ENCODE results near the gene SRSF6. TPM values are rescaled to one million over a fixed set of nuclear protein-coding genes. Genes with fewer than 3 reads are reported as not detected.

Gene SRSF6
- polyA plus RNA-seq, 2 of the 4 experiments (the other 2 are of a cell fraction), result 99.3 to 145 TPM

DNA sequence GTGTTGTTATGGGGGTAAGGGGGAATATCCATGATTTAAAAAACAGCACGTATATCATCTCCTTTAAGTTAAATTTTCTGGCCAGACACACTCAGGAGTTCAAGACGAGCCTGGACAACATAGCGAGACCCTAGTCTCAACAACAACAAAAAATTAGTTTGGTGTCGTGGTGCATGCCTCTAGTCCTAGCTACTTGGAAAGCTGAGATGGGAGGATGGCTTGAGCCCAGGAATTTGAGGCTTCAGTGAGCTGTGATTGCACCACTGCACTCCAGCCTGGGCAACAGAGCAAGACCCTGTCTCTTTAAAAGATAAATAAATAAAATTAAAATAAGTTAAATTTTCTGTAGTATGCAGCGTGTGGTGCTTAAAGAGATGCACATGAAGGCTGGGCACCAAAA is 31.5 kb upstream of the SRSF6 start:
- WGBS (ENCODE audit: missing lambda C conversion rate), result 9% methylated on average over 5 of the region's 5 CpGs
- CTCF ChIA-PET, result interaction anchor here (0.6 kb wide), 1 partner anchor 86 kb away, joined by 3 read pairs; no protein-coding TSS in a partner anchor

DNA sequence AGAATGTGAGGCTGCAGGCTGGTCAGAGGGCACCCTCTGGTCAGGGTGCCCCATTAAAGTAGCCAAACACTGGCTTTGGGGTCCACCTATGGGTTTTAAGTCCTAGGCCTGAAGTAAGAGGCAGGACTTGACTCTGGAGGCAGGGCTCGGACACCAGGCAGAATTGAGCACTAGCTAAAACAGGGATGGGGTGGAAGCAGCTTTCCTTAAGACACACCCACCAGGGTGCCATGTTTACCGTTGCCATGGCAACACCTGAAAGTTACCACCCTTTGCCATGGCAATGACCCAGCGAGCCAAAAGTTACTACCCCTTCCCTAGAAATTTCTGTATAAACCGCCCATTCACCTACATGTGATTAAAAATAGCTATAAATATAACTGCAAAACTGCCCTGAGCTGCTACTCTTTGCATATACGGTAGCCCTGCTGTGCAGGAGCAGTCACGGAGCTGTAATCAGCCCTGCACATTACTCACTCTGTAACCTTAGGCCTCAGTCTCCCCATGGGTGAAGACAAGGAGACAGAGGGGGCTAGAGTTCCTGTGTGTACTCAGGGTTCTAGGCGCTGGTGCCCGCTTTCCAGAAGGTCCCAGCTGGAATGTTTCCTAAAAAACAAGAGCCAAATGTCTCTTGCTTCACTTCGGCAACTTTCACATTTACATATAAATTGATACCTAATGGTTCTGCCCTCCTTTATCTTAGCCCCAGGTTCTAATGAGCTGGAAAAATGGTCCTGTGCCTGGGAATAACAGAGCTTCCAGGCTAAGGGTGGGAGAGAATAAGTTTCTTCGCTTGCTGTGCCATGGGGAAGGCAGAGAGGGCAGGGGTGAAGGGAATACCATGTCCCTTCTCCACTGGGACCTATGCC is 27.2 kb upstream of the SRSF6 start:
- FAIRE-seq (no peak), DNase-seq (ENCODE audit: low read depth in 1 of 2, low spot score in 1 of 2) (no peak), ATAC-seq (no peak)
- 41% methylated on average over 10 of the region's 10 CpGs for WGBS (ENCODE audit: missing lambda C conversion rate)
- Histone ChIP-seq H3K4me2 (no peak overlapping the region), H3K9me3 (no peaks in the 10 kb centered on the region), H3K4me1 (no peaks in the 10 kb centered on the region), H3K27ac (no peak overlapping the region), H3K4me3 (no peak overlapping the region)
- no peak for TF ChIP-seq ZC3H11A (IDR thresholded peaks at IDR 0.05)
- no peak for TF ChIP-seq TP53 (CRISPR knock-in tag; IDR thresholded peaks at IDR 0.05)
- TF ChIP-seq ZFP36 (IDR thresholded peaks at IDR 0.05; ENCODE audit: borderline replicate concordance, partially characterized antibody), result no peak
- no peak for TF ChIP-seq BHLHE40 (IDR thresholded peaks at IDR 0.05; ENCODE audit: low read depth, low read length)
- TF ChIP-seq MAZ (IDR thresholded peaks at IDR 0.05; ENCODE audit: borderline replicate concordance, low read depth, low read length), result no peak
- no peak for TF ChIP-seq MAFK (IDR thresholded peaks at IDR 0.05; ENCODE audit: partially characterized antibody)
- no peak for TF ChIP-seq RARB (CRISPR knock-in tag; IDR thresholded peaks at IDR 0.05)
- no peak for TF ChIP-seq SMC3 (IDR thresholded peaks at IDR 0.05)
- no peak for TF ChIP-seq POLR2A (IDR thresholded peaks at IDR 0.05; ENCODE audit: low read length)
- TF ChIP-seq, protein P1, sequence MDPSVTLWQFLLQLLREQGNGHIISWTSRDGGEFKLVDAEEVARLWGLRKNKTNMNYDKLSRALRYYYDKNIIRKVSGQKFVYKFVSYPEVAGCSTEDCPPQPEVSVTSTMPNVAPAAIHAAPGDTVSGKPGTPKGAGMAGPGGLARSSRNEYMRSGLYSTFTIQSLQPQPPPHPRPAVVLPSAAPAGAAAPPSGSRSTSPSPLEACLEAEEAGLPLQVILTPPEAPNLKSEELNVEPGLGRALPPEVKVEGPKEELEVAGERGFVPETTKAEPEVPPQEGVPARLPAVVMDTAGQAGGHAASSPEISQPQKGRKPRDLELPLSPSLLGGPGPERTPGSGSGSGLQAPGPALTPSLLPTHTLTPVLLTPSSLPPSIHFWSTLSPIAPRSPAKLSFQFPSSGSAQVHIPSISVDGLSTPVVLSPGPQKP (IDR thresholded peaks at IDR 0.05; ENCODE audit: low read depth, low read length), result no peak
- no peak for TF ChIP-seq HOXB13 (CRISPR knock-in tag; IDR thresholded peaks at IDR 0.05; ENCODE audit: low read depth)
- TF ChIP-seq, protein P2, sequence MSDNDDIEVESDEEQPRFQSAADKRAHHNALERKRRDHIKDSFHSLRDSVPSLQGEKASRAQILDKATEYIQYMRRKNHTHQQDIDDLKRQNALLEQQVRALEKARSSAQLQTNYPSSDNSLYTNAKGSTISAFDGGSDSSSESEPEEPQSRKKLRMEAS (IDR thresholded peaks at IDR 0.05), result no peak
- TF ChIP-seq, protein P3, sequence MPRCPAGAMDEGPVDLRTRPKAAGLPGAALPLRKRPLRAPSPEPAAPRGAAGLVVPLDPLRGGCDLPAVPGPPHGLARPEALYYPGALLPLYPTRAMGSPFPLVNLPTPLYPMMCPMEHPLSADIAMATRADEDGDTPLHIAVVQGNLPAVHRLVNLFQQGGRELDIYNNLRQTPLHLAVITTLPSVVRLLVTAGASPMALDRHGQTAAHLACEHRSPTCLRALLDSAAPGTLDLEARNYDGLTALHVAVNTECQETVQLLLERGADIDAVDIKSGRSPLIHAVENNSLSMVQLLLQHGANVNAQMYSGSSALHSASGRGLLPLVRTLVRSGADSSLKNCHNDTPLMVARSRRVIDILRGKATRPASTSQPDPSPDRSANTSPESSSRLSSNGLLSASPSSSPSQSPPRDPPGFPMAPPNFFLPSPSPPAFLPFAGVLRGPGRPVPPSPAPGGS (IDR thresholded peaks at IDR 0.05), result no peak
- TF ChIP-seq ZNF302 (CRISPR knock-in tag; IDR thresholded peaks at IDR 0.05), result no peak
- TF ChIP-seq, protein P4, sequence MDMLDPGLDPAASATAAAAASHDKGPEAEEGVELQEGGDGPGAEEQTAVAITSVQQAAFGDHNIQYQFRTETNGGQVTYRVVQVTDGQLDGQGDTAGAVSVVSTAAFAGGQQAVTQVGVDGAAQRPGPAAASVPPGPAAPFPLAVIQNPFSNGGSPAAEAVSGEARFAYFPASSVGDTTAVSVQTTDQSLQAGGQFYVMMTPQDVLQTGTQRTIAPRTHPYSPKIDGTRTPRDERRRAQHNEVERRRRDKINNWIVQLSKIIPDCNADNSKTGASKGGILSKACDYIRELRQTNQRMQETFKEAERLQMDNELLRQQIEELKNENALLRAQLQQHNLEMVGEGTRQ (IDR thresholded peaks at IDR 0.05), result no peak
- TF ChIP-seq GATA3 (IDR thresholded peaks at IDR 0.05; ENCODE audit: borderline replicate concordance), result no peak
- TF ChIP-seq, protein P5, sequence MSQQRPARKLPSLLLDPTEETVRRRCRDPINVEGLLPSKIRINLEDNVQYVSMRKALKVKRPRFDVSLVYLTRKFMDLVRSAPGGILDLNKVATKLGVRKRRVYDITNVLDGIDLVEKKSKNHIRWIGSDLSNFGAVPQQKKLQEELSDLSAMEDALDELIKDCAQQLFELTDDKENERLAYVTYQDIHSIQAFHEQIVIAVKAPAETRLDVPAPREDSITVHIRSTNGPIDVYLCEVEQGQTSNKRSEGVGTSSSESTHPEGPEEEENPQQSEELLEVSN (IDR thresholded peaks at IDR 0.05; ENCODE audit: borderline replicate concordance, low read depth), result no peak
- TF ChIP-seq SREBF2 (IDR thresholded peaks at IDR 0.05), result no peak
- ChIA-PET POLR2A (no interaction called here), CTCF (interaction anchor here (1.1 to 1.2 kb wide), 2 partner anchors 243 to 661 kb away, joined by 3 to 4 read pairs; no protein-coding TSS in a partner anchor)

More for the DNA sequence above, 31.5 kb upstream of the SRSF6 start:
- H3K4me3 ChIP-seq, result no peak overlapping the region
- H3K4me1 ChIP-seq, result no peaks in the 10 kb centered on the region
- H3K27ac ChIP-seq, result no peak overlapping the region
- TF ChIP-seq POLR2AphosphoS2 (conservative IDR thresholded peaks at IDR 0.05; ENCODE audit: low read length) (no peak), ZNF302 (CRISPR knock-in tag; IDR thresholded peaks at IDR 0.05) (no peak), HEYL (CRISPR knock-in tag; IDR thresholded peaks at IDR 0.05) (no peak), POLR2A (IDR thresholded peaks at IDR 0.05; ENCODE audit: low read length) (no peak), SMC3 (IDR thresholded peaks at IDR 0.05) (no peak), RAD21 (conservative IDR thresholded peaks at IDR 0.05 in 1 of 2, IDR thresholded peaks at IDR 0.05 in 1 of 2) (no peak), RCOR1 (IDR thresholded peaks at IDR 0.05; ENCODE audit: low read depth, low read length) (no peak), EP300 (IDR thresholded peaks at IDR 0.05) (no peak), RNF2 (IDR thresholded peaks at IDR 0.05; ENCODE audit: borderline replicate concordance, low read depth) (no peak), NFE2L2 (conservative IDR thresholded peaks at IDR 0.05; ENCODE audit: low read length) (no peak), CBX2 (IDR thresholded peaks at IDR 0.05; ENCODE audit: borderline replicate concordance, low read depth) (no peak), HDAC2 (IDR thresholded peaks at IDR 0.05) (no peak), ZSCAN20 (CRISPR knock-in tag; IDR thresholded peaks at IDR 0.05) (no peak)
- DNase-seq (ENCODE audit: low read depth in 1 of 2, low spot score in 1 of 2) (no peak), FAIRE-seq (no peak), ATAC-seq (no peak)
- H3K9me3 ChIP-seq, result no peaks in the 10 kb centered on the region; the same call in 2 of the 3 replicates
- POLR2A ChIA-PET, result no interaction called here
- H3K4me2 ChIP-seq, result no peak overlapping the region
